Thoracic aorta (tissue), 2 donors: ENCODE results near the gene HARS2. TPM values are rescaled to one million over a fixed set of nuclear protein-coding genes. Genes with fewer than 3 reads are reported as not detected.

Source experiments
- ATAC-seq: fragments of 150-250 bp; one replicate; pipeline ENCODE4 v1.8.0; 2017; ENCODE audit warnings: low read depth; ENCODE audit not compliant: insufficient number of reproducible peaks, low FRiP score
- DNase-seq: peaks from one replicate; pipeline ENCODE4 v3.0.0-alpha.2; 2020; ENCODE audit warnings: low spot score
- H3K27ac ChIP-seq, 2 donors: fragments of 200-600 bp; sonication (generic); 1 replicate in 1 of 2; 2 replicates in 1 of 2; pipeline ENCODE4 v1.5.1; 2016; ENCODE audit warnings: mild to moderate bottlenecking in 2 of 2, moderate library complexity in 2 of 2
- H3K27me3 ChIP-seq: fragments of 200-600 bp; sonication (generic); replicated peaks from 2 replicates; pipeline ENCODE4 v1.6.0; 2016; ENCODE audit warnings: mild to moderate bottlenecking; ENCODE audit not compliant: insufficient read depth
- H3K36me3 ChIP-seq: fragments of 200-600 bp; sonication (generic); one replicate; pipeline ENCODE4 v1.5.1; 2016
- H3K4me1 ChIP-seq, 2 donors: fragments of 200-600 bp; sonication (generic); 1 replicate in 1 of 2; 2 replicates in 1 of 2; pipeline versions ENCODE4 v1.5.1 to v1.6.0; 2016; ENCODE audit warnings: low read depth in 2 of 2, mild to moderate bottlenecking in 1 of 2; ENCODE audit not compliant: control insufficient read depth in 1 of 2
- H3K4me3 ChIP-seq: fragments of 200-600 bp; sonication (generic); 2 replicates; pipeline ENCODE4 v1.5.1; 2016; ENCODE audit warnings: mild to moderate bottlenecking
- H3K9me3 ChIP-seq: fragments of 200-600 bp; sonication (generic); 2 replicates; pipeline ENCODE4 v1.5.1; 2016
- CTCF ChIP-seq: fragments of 200-600 bp; sonication (generic); IDR thresholded peaks from one replicate; pipeline ENCODE4 v1.5.1; 2019; ENCODE audit warnings: antibody characterized with exemption
- total RNA-seq, 2 donors: library from RNA; depleted of rRNA; stranded (reverse); fragments of >200 nt; gene quantifications; one replicate each; pipeline versions ENCODE4 v1.1.0 to v1.2.3, GENCODE V29; 2016

HARS2 gene
- total RNA-seq, 2 donors from 2014 or later, result 26.0 to 69.0 TPM

- DNase-seq, result no peak
- peak overlapping the region; percentile 4 for H3K4me3 ChIP-seq
- TF ChIP-seq CTCF, result no peak
Observed at GRCh38 chr5:140725799-140726471, 34.7 kb downstream of the HARS2 start.

DNA sequence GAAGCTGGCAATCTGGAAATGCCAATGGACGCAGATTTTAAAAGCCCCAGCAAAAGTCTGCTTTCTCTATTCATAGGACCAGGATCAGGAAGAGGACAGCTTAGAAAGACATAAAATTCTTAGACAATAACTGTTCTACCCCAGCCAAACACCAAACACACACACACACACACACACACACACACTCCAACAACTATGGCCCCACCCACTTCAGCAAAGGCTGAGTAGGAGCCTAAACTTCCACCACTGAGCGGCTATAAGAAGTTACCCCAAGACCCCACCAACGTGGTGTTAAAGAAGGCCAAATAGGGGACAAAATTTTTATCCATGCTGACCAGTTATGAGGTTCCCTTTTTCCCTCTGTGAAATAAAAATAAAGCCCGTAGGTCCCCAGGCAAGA, 41.8 kb downstream of the HARS2 start:
- no peak overlapping the region for H3K4me3 ChIP-seq
- ATAC-seq (no peak), DNase-seq (no peak)
- H3K9me3 ChIP-seq, result no peaks in the 10 kb centered on the region
- no peak overlapping the region for H3K27ac ChIP-seq
- no peaks in the 10 kb centered on the region for H3K27me3 ChIP-seq
- no peaks in the 10 kb centered on the region for H3K4me1 ChIP-seq
- H3K36me3 ChIP-seq, result no peaks in the 10 kb centered on the region
- TF ChIP-seq CTCF, result no peak

More at GRCh38 chr5:140725799-140726471, 34.7 kb downstream of the HARS2 start:
- Histone ChIP-seq H3K27me3 (no peaks in the 10 kb centered on the region), H3K4me1 (no peaks in the 10 kb centered on the region), H3K27ac (no peak overlapping the region), H3K9me3 (no peaks in the 10 kb centered on the region), H3K36me3 (no peaks in the 10 kb centered on the region)
- peak; percentile 70 for ATAC-seq

- DNase-seq, result no peak
- H3K4me3 ChIP-seq, result no peak overlapping the region
- no peaks in the 10 kb centered on the region for H3K27me3 ChIP-seq
- ATAC-seq, result no peak
- H3K4me1 ChIP-seq, result no peaks in the 10 kb centered on the region
- H3K9me3 ChIP-seq, result no peaks in the 10 kb centered on the region
- no peak overlapping the region for H3K27ac ChIP-seq
- TF ChIP-seq CTCF, result peak; percentile 35
- H3K36me3 ChIP-seq, result no peaks in the 10 kb centered on the region
Observed at GRCh38 chr5:140734354-140734753, 43.1 kb downstream of the HARS2 start.

- Histone ChIP-seq H3K4me3 (no peak overlapping the region), H3K4me1 (no peaks in the 10 kb centered on the region), H3K36me3 (no peaks in the 10 kb centered on the region), H3K27me3 (no peaks in the 10 kb centered on the region), H3K27ac (no peak overlapping the region), H3K9me3 (no peaks in the 10 kb centered on the region)
- TF ChIP-seq CTCF, result no peak
- DNase-seq, result no peak
- no peak for ATAC-seq
Observed at GRCh38 chr5:140737486-140737885, 46.2 kb downstream of the HARS2 start.

DNA sequence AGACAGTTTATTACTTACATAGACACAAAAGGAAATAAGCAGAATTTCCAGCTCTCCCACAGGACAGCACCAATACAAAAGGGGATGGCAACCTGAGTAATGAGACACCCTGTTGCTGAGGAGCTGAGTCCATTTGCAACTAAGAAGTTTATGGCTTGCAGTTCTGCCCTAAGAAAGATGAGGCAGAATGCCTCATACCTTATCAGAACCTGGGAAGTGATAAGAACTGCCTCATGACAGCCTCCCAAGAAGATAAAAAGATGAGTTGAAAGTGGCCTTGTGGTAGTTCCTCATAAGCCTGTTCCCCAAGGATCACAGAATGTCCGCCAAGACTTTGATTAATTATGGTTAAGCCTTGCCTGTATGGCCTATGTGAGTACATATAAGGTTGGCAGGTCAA, 50.7 kb downstream of the HARS2 start:
- TF ChIP-seq CTCF, result no peak
- H3K4me1 ChIP-seq, result no peaks in the 10 kb centered on the region
- no peaks in the 10 kb centered on the region for H3K27me3 ChIP-seq
- H3K27ac ChIP-seq, result no peak overlapping the region
- no peak overlapping the region for H3K4me3 ChIP-seq
- DNase-seq (no peak), ATAC-seq (no peak)
- H3K9me3 ChIP-seq, result peaks cover 3% of the 10 kb centered on the region
- H3K36me3 ChIP-seq, result no peaks in the 10 kb centered on the region

Other genes with a start within 250 kb of the HARS2 start
- 1 to 10 TPM in 1 of 2 donors, not detected in 1; 6.0 TPM for gene EIF4EBP3, start 143.8 kb upstream of the HARS2 start, total RNA-seq
- gene SRA1, start 134.0 kb upstream of the HARS2 start, total RNA-seq, result 10 to 100 TPM; 29.6 to 34.3 TPM
- 10 to 100 TPM; 31.3 to 34.9 TPM for gene APBB3, start 126.9 kb upstream of the HARS2 start, total RNA-seq
- gene SLC35A4, start 126.6 kb upstream of the HARS2 start, total RNA-seq, result 10 to 100 TPM; 21.7 to 40.2 TPM
- 100 to 1,000 TPM in 1 of 2 donors, 10 to 100 TPM in 1; 96.6 to 235 TPM for gene CD14, start 58.3 kb upstream of the HARS2 start, total RNA-seq
- 10 to 100 TPM; 11.4 to 13.5 TPM for gene TMCO6, start 52.0 kb upstream of the HARS2 start, total RNA-seq
- gene NDUFA2, start 43.8 kb upstream of the HARS2 start, total RNA-seq, result 10 to 100 TPM; 19.9 to 26.4 TPM
- 100 to 1,000 TPM in 1 of 2 donors, 10 to 100 TPM in 1; 95.3 to 108 TPM for gene IK, start 43.6 kb upstream of the HARS2 start, total RNA-seq
- 10 to 100 TPM; 24.6 to 26.1 TPM for gene WDR55, start 26.6 kb upstream of the HARS2 start, total RNA-seq
- gene DND1, start 17.9 kb upstream of the HARS2 start, total RNA-seq, result 1 to 10 TPM in 1 of 2 donors, under 1 TPM in 1; 0.54 to 1.8 TPM
- 10 to 100 TPM; 46.4 to 68.2 TPM for gene HARS1, start 85 bp upstream of the HARS2 start, total RNA-seq
- gene ZMAT2, start 9.0 kb downstream of the HARS2 start, total RNA-seq, result 10 to 100 TPM; 32.0 to 50.4 TPM
- not detected for gene PCDHA1, start 94.7 kb downstream of the HARS2 start, total RNA-seq
- under 1 TPM in 1 of 2 donors, not detected in 1; 0.85 TPM for gene PCDHA2, start 103.4 kb downstream of the HARS2 start, total RNA-seq
- 1 to 10 TPM in 1 of 2 donors, under 1 TPM in 1; 0.68 to 2.0 TPM for gene PCDHA3, start 109.6 kb downstream of the HARS2 start, total RNA-seq
- under 1 TPM; 0.78 to 0.81 TPM for gene PCDHA4, start 115.6 kb downstream of the HARS2 start, total RNA-seq
- gene PCDHA5, start 130.2 kb downstream of the HARS2 start, total RNA-seq, result under 1 TPM; 0.14 to 0.85 TPM
- gene PCDHA6, start 136.5 kb downstream of the HARS2 start, total RNA-seq, result 1 to 10 TPM in 1 of 2 donors, under 1 TPM in 1; 0.14 to 5.2 TPM
- under 1 TPM; 0.42 to 0.54 TPM for gene PCDHA7, start 142.8 kb downstream of the HARS2 start, total RNA-seq
- under 1 TPM in 1 of 2 donors, not detected in 1; 0.14 TPM for gene PCDHA8, start 149.7 kb downstream of the HARS2 start, total RNA-seq
- 1 to 10 TPM in 1 of 2 donors, under 1 TPM in 1; 0.35 to 1.1 TPM for gene PCDHA9, start 156.9 kb downstream of the HARS2 start, total RNA-seq
- under 1 TPM; 0.28 to 0.41 TPM for gene PCDHA10, start 164.4 kb downstream of the HARS2 start, total RNA-seq
- under 1 TPM; 0.14 to 0.21 TPM for gene PCDHA11, start 177.5 kb downstream of the HARS2 start, total RNA-seq
- under 1 TPM; 0.21 to 0.68 TPM for gene PCDHA12, start 183.9 kb downstream of the HARS2 start, total RNA-seq
- gene PCDHA13, start 190.7 kb downstream of the HARS2 start, total RNA-seq, result under 1 TPM; 0.54 to 0.56 TPM
- gene PCDHAC1, start 234.8 kb downstream of the HARS2 start, total RNA-seq, result 1 to 10 TPM in 1 of 2 donors, under 1 TPM in 1; 0.71 to 1.2 TPM